ENCODE data around the gene NMRK2. TPM values are rescaled to one million over a fixed set of nuclear protein-coding genes. Genes with fewer than 3 reads are reported as not detected.

NMRK2 gene
- total RNA-seq, 1 experiment from 2014 or later: 61.9 TPM

GRCh38 chr19:3923912-3924311, 9.0 kb upstream of the NMRK2 start:
- POLR2A ChIA-PET: no interaction called here
- H3K4me1 Mint-ChIP-seq: no peaks in the 10 kb centered on the region
- CTCF ChIA-PET: no interaction called here
- DNase-seq (ENCODE audit: low spot score): no peak
- no peak for ATAC-seq
- H3K4me3 Mint-ChIP-seq: no peak overlapping the region
- TF ChIP-seq IRF2 (CRISPR knock-in tag; IDR thresholded peaks at IDR 0.05; ENCODE audit: borderline replicate concordance, low read depth) (no peak), SMAD4 (CRISPR knock-in tag; IDR thresholded peaks at IDR 0.05) (no peak), ZNF671 (CRISPR knock-in tag; IDR thresholded peaks at IDR 0.05) (no peak), NR1H2 (CRISPR knock-in tag; IDR thresholded peaks at IDR 0.05) (no peak), USF2 (CRISPR knock-in tag; IDR thresholded peaks at IDR 0.05) (no peak), ZNF281 (CRISPR knock-in tag; IDR thresholded peaks at IDR 0.05) (no peak), ZNF219 (CRISPR knock-in tag; IDR thresholded peaks at IDR 0.05; ENCODE audit: borderline replicate concordance) (no peak), ZNF396 (CRISPR knock-in tag; IDR thresholded peaks at IDR 0.05; ENCODE audit: borderline replicate concordance) (no peak), IRF1 (CRISPR knock-in tag; IDR thresholded peaks at IDR 0.05) (no peak), FOXP4 (CRISPR knock-in tag; IDR thresholded peaks at IDR 0.05) (no peak), CREM (CRISPR knock-in tag; IDR thresholded peaks at IDR 0.05) (no peak), ATF1 (CRISPR knock-in tag; IDR thresholded peaks at IDR 0.05) (no peak), SOX15 (CRISPR knock-in tag; IDR thresholded peaks at IDR 0.05) (no peak), PRRX2 (CRISPR knock-in tag; IDR thresholded peaks at IDR 0.05) (no peak), JUN (CRISPR knock-in tag; IDR thresholded peaks at IDR 0.05) (no peak)
- H3K9me3 Mint-ChIP-seq: peaks cover 21% of the 10 kb centered on the region
- H3K27me3 Mint-ChIP-seq (ENCODE audit: low read depth): no peaks in the 10 kb centered on the region
- no peak overlapping the region for H3K27ac Mint-ChIP-seq
- H3K36me3 Mint-ChIP-seq: peaks cover 38% of the 10 kb centered on the region

- no peak overlapping the region for H3K27ac Mint-ChIP-seq
- DNase-seq (ENCODE audit: low spot score) (no peak), ATAC-seq (no peak)
- no peaks in the 10 kb centered on the region for H3K36me3 Mint-ChIP-seq
- H3K4me3 Mint-ChIP-seq: no peak overlapping the region
- H3K27me3 Mint-ChIP-seq (ENCODE audit: low read depth): no peaks in the 10 kb centered on the region
- H3K4me1 Mint-ChIP-seq: peaks cover 7% of the 10 kb centered on the region
- POLR2A ChIA-PET: interaction anchor here (0.9 kb wide), 1 partner anchor 38 kb away, joined by 3 read pairs; no protein-coding TSS in a partner anchor
- H3K9me3 Mint-ChIP-seq: no peaks in the 10 kb centered on the region
- CTCF ChIA-PET: interaction anchor here (1.2 kb wide), 1 partner anchor 57 kb away, joined by 3 read pairs; no protein-coding TSS in a partner anchor
- TF ChIP-seq ZBTB43 (CRISPR knock-in tag; IDR thresholded peaks at IDR 0.05) (no peak), NR2C2 (CRISPR knock-in tag; IDR thresholded peaks at IDR 0.05) (no peak), OVOL2 (CRISPR knock-in tag; IDR thresholded peaks at IDR 0.05; ENCODE audit: borderline replicate concordance) (no peak), HMGXB4 (CRISPR knock-in tag; IDR thresholded peaks at IDR 0.05) (no peak), ZNF532 (CRISPR knock-in tag; IDR thresholded peaks at IDR 0.05; ENCODE audit: borderline replicate concordance) (no peak), ZNF396 (CRISPR knock-in tag; IDR thresholded peaks at IDR 0.05; ENCODE audit: borderline replicate concordance) (no peak)
Observed at GRCh38 chr19:3931041-3931440, 1.8 kb upstream of the NMRK2 start.
